Natural killer cell (primary cell): Measurements from ENCODE around the gene CNGA4. TPM values are rescaled to one million over a fixed set of nuclear protein-coding genes. Genes with fewer than 3 reads are reported as not detected.

Source experiments
- ATAC-seq, 3 donors: fragments of 150-1000 bp in 2 of 3; fragments of 200-7000 bp in 1 of 3; cut with Tn5 transposase; 1 replicate in 1 of 3; 2 replicates in 2 of 3; pipeline ENCODE4 v1.10.0; 2021; ENCODE audit warnings: mild to moderate bottlenecking in 2 of 3, moderate library complexity in 2 of 3
- DNase-seq, 2 donors: peaks; one replicate each; pipeline versions ENCODE4 v3.0.0 to v3.0.0-alpha.2; 2013 to 2021; ENCODE audit warnings: mixed read lengths in 1 of 2
- H3K27ac ChIP-seq: one replicate; pipeline ENCODE4 v1.5.1; 2013; ENCODE audit warnings: mild to moderate bottlenecking, low read length
- H3K27me3 ChIP-seq: one replicate; pipeline ENCODE4 v1.6.1; 2013; ENCODE audit warnings: low read length; ENCODE audit not compliant: control insufficient read depth, insufficient read depth
- H3K36me3 ChIP-seq: one replicate; pipeline ENCODE4 v1.6.1; 2013; ENCODE audit warnings: low read length; ENCODE audit not compliant: control insufficient read depth, insufficient read depth
- H3K4me1 ChIP-seq: one replicate; pipeline ENCODE4 v1.6.1; 2013; ENCODE audit warnings: low read length; ENCODE audit not compliant: control insufficient read depth, insufficient read depth
- H3K4me3 ChIP-seq: one replicate; pipeline ENCODE4 v1.5.1; 2013; ENCODE audit warnings: low read length
- H3K9me3 ChIP-seq: one replicate; pipeline ENCODE4 v1.6.1; 2013; ENCODE audit warnings: low read length; ENCODE audit not compliant: control insufficient read depth, insufficient read depth
- H3K27ac Mint-ChIP-seq, 2 donors: one replicate each; pipeline ENCODE4 v1.8.0; 2022; ENCODE audit warnings: mild to moderate bottlenecking in 2 of 2, mixed read lengths in 2 of 2, moderate library complexity in 1 of 2
- H3K27me3 Mint-ChIP-seq, 2 donors: one replicate each; pipeline ENCODE4 v1.8.0; 2022; ENCODE audit warnings: low read depth in 2 of 2, mixed read lengths in 2 of 2
- H3K36me3 Mint-ChIP-seq: one replicate; pipeline ENCODE4 v1.8.0; 2022; ENCODE audit warnings: mixed read lengths
- H3K4me1 Mint-ChIP-seq, 2 donors: one replicate each; pipeline ENCODE4 v1.8.0; 2022; ENCODE audit warnings: mixed read lengths in 2 of 2
- H3K4me3 Mint-ChIP-seq: one replicate; pipeline ENCODE4 v1.8.0; 2022; ENCODE audit warnings: mild to moderate bottlenecking, moderate library complexity, mixed read lengths
- H3K9me3 Mint-ChIP-seq, 2 donors: one replicate each; pipeline ENCODE4 v1.8.0; 2022; ENCODE audit warnings: mixed read lengths in 2 of 2
- WGBS: methylation state at CpG from one replicate; pipeline ENCODE4 v1.1.7; 2013; ENCODE audit warnings: missing lambda C conversion rate; ENCODE audit not compliant: insufficient coverage; 5-methylcytosine and 5-hydroxymethylcytosine counted together
- intact Hi-C: fragments of 100-400 bp; cut with micrococcal nuclease; formaldehyde crosslinking; loops from one replicate; pipeline ENCODE4 v1.14.2; 2022
- total RNA-seq, 4 donors: library from RNA; stranded (reverse); fragments of 120-200 nt in 1 of 4; gene quantifications; one replicate each; pipeline versions ENCODE4 v1.2.3 to v1.2.4, GENCODE V29; 2013 to 2022
- TF ChIP-seq, protein P1 (sequence below): fragments of 200-600 bp; IDR thresholded peaks from one replicate; pipeline ENCODE4 v1.8.0; 2022; ENCODE audit warnings: antibody characterized with exemption

CNGA4 gene
- total RNA-seq, 3 donors from 2014 or later (not counting 1 experiment from before 2014, with no cell fraction given), result 0.35 to 0.50 (median 0.39) TPM

DNA sequence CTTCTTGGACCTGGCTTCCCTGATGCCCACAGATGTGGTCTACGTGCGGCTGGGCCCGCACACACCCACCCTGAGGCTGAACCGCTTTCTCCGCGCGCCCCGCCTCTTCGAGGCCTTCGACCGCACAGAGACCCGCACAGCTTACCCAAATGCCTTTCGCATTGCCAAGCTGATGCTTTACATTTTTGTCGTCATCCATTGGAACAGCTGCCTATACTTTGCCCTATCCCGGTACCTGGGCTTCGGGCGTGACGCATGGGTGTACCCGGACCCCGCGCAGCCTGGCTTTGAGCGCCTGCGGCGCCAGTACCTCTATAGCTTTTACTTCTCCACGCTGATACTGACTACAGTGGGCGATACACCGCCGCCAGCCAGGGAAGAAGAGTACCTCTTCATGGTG is 1.2 kb downstream of the CNGA4 start:
- Mint-ChIP-seq H3K9me3 (no peaks in the 10 kb centered on the region), H3K4me3 (no peak overlapping the region), H3K36me3 (no peaks in the 10 kb centered on the region), H3K27ac (no peak overlapping the region), H3K27me3 (peaks cover 0 to 12% of the 10 kb centered on the region in 2 donors), H3K4me1 (peaks cover 4% of the 10 kb centered on the region in 2 donors)
- H3K27ac ChIP-seq, result no peak overlapping the region
- no peak overlapping the region for H3K4me3 ChIP-seq
- 97% methylated on average over 28 of the region's 28 CpGs for WGBS
- TF ChIP-seq, protein P1, sequence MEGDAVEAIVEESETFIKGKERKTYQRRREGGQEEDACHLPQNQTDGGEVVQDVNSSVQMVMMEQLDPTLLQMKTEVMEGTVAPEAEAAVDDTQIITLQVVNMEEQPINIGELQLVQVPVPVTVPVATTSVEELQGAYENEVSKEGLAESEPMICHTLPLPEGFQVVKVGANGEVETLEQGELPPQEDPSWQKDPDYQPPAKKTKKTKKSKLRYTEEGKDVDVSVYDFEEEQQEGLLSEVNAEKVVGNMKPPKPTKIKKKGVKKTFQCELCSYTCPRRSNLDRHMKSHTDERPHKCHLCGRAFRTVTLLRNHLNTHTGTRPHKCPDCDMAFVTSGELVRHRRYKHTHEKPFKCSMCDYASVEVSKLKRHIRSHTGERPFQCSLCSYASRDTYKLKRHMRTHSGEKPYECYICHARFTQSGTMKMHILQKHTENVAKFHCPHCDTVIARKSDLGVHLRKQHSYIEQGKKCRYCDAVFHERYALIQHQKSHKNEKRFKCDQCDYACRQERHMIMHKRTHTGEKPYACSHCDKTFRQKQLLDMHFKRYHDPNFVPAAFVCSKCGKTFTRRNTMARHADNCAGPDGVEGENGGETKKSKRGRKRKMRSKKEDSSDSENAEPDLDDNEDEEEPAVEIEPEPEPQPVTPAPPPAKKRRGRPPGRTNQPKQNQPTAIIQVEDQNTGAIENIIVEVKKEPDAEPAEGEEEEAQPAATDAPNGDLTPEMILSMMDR, result no peak
- H3K4me1 ChIP-seq, result peaks cover 5% of the 10 kb centered on the region
- DNase-seq (no peak), ATAC-seq (no peak)
- no peaks in the 10 kb centered on the region for H3K36me3 ChIP-seq
- intact Hi-C loops, result no loop called here
- H3K27me3 ChIP-seq, result no peaks in the 10 kb centered on the region
- H3K9me3 ChIP-seq, result no peaks in the 10 kb centered on the region

DNA sequence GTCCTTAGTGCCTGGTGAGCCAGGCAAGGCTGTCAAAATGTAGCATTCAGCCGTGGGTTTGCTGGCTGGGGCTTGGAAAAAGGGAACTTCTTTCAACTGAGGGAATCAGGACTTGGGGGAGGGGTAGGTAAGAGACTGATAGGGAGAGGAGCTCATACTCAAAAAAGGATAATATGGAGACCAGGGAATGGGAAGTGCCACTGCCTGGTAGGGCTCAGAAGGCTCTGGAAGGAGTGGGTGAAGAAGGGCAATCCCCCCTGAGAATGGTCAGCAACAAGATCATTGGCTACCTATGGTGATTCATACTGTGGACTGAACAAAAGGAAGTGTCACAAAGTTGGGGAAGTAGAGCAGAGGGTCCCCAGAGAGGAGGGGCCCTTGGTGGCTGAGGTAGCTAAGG is 1.9 kb downstream of the CNGA4 start:
- Histone ChIP-seq H3K4me1 (no peaks in the 10 kb centered on the region), H3K27ac (no peak overlapping the region), H3K36me3 (no peaks in the 10 kb centered on the region), H3K4me3 (no peak overlapping the region), H3K27me3 (no peaks in the 10 kb centered on the region), H3K9me3 (no peaks in the 10 kb centered on the region)
- intact Hi-C loops, result no loop called here
- no peaks in the 10 kb centered on the region for H3K36me3 Mint-ChIP-seq
- ATAC-seq, result no peak
- 10% methylated on average over 1 of the region's 1 CpG for WGBS
- H3K9me3 Mint-ChIP-seq, result no peaks in the 10 kb centered on the region
- H3K27ac Mint-ChIP-seq, result no peak overlapping the region
- TF ChIP-seq, protein P1, result no peak
- H3K4me3 Mint-ChIP-seq, result no peak overlapping the region
- no peaks in the 10 kb centered on the region for H3K4me1 Mint-ChIP-seq
- peaks cover 0 to 12% of the 10 kb centered on the region in 2 donors for H3K27me3 Mint-ChIP-seq
- no peak for DNase-seq

DNA sequence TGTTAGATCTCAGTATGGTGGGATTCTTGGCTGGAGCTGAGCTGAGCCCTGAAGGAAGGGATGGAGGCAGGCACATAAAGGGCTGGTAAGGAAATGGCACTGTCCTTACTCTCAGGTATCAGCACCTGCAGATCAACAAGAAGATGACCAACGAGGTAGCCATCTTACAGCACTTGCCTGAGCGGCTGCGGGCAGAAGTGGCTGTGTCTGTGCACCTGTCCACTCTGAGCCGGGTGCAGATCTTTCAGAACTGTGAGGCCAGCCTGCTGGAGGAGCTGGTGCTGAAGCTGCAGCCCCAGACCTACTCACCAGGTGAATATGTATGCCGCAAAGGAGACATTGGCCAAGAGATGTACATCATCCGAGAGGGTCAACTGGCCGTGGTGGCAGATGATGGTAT is 2.4 kb downstream of the CNGA4 start:
- Histone ChIP-seq H3K4me3 (no peak overlapping the region), H3K9me3 (no peaks in the 10 kb centered on the region), H3K36me3 (no peaks in the 10 kb centered on the region), H3K27me3 (no peaks in the 10 kb centered on the region), H3K4me1 (no peaks in the 10 kb centered on the region), H3K27ac (no peak overlapping the region)
- Mint-ChIP-seq H3K36me3 (no peaks in the 10 kb centered on the region), H3K27me3 (peaks cover 0 to 12% of the 10 kb centered on the region in 2 donors), H3K27ac (no peak overlapping the region), H3K9me3 (no peaks in the 10 kb centered on the region), H3K4me1 (no peaks in the 10 kb centered on the region), H3K4me3 (no peak overlapping the region)
- intact Hi-C loops, result no loop called here
- DNase-seq (no peak), ATAC-seq (no peak)
- WGBS, result 96% methylated on average over 7 of the region's 7 CpGs
- TF ChIP-seq, protein P1, result no peak

DNA sequence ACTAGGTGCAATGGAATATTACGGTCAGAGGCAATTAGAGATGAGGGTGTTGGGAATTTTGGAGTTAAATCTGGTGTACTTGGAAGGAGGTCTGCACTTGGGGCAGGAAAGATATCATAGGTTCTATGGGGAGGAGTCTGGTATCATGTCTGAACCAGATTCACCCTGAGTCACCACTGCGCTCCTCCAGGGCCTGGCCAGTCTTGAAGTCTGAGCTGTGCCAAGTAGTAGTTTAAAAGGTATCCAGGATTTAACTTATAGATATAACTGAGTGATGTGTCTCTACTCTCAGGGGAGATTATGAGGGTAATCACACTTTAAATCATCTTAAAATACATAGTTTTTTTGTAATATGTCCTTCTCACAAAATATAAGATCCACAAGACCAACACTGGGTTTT is 6.6 kb downstream of the CNGA4 start:
- TF ChIP-seq, protein P1, result no peak
- H3K36me3 Mint-ChIP-seq, result no peaks in the 10 kb centered on the region
- Histone ChIP-seq H3K27me3 (no peaks in the 10 kb centered on the region), H3K36me3 (no peaks in the 10 kb centered on the region), H3K27ac (no peak overlapping the region), H3K9me3 (no peaks in the 10 kb centered on the region), H3K4me1 (no peaks in the 10 kb centered on the region), H3K4me3 (no peak overlapping the region)
- no peak overlapping the region for H3K27ac Mint-ChIP-seq
- WGBS, result 88% methylated on average over 2 of the region's 2 CpGs
- no peaks in the 10 kb centered on the region for H3K9me3 Mint-ChIP-seq
- no peak overlapping the region for H3K4me3 Mint-ChIP-seq
- H3K4me1 Mint-ChIP-seq, result no peaks in the 10 kb centered on the region
- DNase-seq, result no peak
- peaks cover 0 to 10% of the 10 kb centered on the region in 2 donors for H3K27me3 Mint-ChIP-seq
- intact Hi-C loops, result no loop called here
- no peak for ATAC-seq
